SK-N-SH treated with all-trans-retinoic acid at 6 μM for 48 hours (cell line): ENCODE data around the gene BRAP.

Source experiments
- GLIS3 ChIP-seq: fragments of 250-450 bp; sonication (Bioruptor Pico); IDR thresholded peaks from 2 replicates; pipeline ENCODE4 v1.5.0; 2020; ENCODE audit warnings: mild to moderate bottlenecking, moderate library complexity
- PATZ1 ChIP-seq: fragments of 250-450 bp; sonication (Bioruptor Pico); IDR thresholded peaks from 2 replicates; pipeline ENCODE4 v1.8.0; 2020; ENCODE audit warnings: mild to moderate bottlenecking, moderate library complexity, borderline replicate concordance
- POU6F1 ChIP-seq: fragments of 250-450 bp; sonication (Bioruptor Pico); IDR thresholded peaks from 2 replicates; pipeline ENCODE4 v1.8.0; 2021; ENCODE audit warnings: low read depth, mild to moderate bottlenecking, moderate library complexity, borderline replicate concordance
- RARB ChIP-seq: fragments of 250-450 bp; sonication (Bioruptor Pico); IDR thresholded peaks from 2 replicates; pipeline ENCODE4 v1.8.0; 2021; ENCODE audit warnings: mild to moderate bottlenecking, moderate library complexity
- ZNF70 ChIP-seq: fragments of 450-650 bp; formaldehyde crosslinking; IDR thresholded peaks from 2 replicates; pipeline ENCODE4 v1.5.0; 2020; ENCODE audit warnings: mild to moderate bottlenecking, moderate library complexity
- ZNF8 ChIP-seq: fragments of 450-650 bp; formaldehyde crosslinking; IDR thresholded peaks from 2 replicates; pipeline ENCODE4 v1.5.0; 2020; ENCODE audit warnings: mild to moderate bottlenecking, moderate library complexity

GRCh38 chr12:111626230-111626629, 59.5 kb downstream of the BRAP start:
- TF ChIP-seq ZNF8 (CRISPR knock-in tag) (no peak), POU6F1 (no peak), GLIS3 (CRISPR knock-in tag) (no peak), PATZ1 (no peak), RARB (CRISPR knock-in tag) (no peak), ZNF70 (no peak)
